GM12874 (cell line): ENCODE data around the gene MTA1.

Experiments used
- TF ChIP-seq, protein P1 (sequence below): IDR thresholded peaks from 2 replicates; pipeline ENCODE4 v1.5.1; 2011; ENCODE audit warnings: low read depth, mild to moderate bottlenecking, control low read depth, low read length, moderate library complexity; ENCODE audit not compliant: insufficient read depth

Gene MTA1

DNA sequence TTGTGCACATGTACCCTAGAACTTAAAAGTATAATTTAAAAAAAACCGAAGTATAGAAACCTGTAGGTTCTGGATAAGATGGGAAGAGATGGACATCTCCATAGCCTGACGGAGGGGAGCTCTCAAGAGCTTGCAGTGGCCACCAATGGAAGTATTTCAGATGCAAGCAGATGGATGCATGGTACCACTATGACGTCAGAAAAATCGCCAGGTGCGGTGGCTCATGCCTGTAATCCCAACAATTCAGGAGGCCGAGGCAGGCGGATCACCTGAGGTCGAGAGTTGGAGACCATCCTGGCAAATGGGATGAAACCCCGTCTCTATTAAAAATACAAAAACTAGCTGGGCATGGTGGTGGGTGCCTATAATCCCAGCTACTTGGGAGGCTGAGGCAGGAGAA is 17.9 kb upstream of the MTA1 start:
- TF ChIP-seq, protein P1, sequence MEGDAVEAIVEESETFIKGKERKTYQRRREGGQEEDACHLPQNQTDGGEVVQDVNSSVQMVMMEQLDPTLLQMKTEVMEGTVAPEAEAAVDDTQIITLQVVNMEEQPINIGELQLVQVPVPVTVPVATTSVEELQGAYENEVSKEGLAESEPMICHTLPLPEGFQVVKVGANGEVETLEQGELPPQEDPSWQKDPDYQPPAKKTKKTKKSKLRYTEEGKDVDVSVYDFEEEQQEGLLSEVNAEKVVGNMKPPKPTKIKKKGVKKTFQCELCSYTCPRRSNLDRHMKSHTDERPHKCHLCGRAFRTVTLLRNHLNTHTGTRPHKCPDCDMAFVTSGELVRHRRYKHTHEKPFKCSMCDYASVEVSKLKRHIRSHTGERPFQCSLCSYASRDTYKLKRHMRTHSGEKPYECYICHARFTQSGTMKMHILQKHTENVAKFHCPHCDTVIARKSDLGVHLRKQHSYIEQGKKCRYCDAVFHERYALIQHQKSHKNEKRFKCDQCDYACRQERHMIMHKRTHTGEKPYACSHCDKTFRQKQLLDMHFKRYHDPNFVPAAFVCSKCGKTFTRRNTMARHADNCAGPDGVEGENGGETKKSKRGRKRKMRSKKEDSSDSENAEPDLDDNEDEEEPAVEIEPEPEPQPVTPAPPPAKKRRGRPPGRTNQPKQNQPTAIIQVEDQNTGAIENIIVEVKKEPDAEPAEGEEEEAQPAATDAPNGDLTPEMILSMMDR, result no peak

DNA sequence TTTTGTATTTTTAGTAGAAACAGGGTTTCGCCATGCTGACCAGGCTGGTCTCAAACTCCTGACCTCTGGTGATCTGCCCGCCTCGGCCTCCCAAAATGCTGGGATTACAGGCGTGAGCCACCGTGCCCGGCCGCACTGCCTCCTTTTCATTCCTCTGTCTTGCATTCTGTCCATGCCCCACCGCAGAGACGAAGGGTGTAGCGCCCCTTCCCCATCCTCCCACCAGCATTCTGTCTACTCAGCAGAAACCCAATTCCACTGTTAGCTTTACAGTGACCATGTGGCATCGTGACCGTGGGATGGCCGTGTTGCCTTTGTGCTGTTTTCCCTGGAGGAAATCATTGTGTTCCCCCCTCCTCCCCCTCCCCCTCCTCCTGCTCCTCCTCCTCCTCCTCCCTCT is 11.0 kb upstream of the MTA1 start:
- TF ChIP-seq, protein P1, result no peak

DNA sequence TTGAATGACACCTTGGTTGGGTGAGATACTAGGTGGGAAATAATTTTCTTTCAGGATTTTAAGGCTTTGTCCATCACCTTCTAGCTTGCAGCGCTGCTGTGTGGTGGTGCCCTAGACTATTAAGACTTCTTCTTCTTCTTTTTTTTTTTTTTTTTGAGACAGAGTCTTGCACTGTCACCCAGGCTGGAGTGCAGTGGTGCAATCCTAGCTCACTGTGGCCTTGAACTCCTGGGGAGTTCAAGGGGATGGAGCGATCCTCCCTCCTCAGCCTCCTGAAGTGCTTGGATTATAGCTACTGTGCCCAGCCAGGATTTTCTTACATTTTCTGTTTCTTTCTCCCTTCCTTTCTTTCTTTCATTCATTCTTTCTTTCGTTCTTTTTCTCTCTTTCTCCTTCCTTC is 10.3 kb upstream of the MTA1 start:
- TF ChIP-seq, protein P1, result no peak

- TF ChIP-seq, protein P1, result no peak
Measured at GRCh38 chr14:105410642-105411016, 9.0 kb upstream of the MTA1 start.

GRCh38 chr14:105411017-105411941 is 8.3 kb upstream of the MTA1 start:
- TF ChIP-seq, protein P1, result no peak

GRCh38 chr14:105411985-105412770 is 7.4 kb upstream of the MTA1 start:
- TF ChIP-seq, protein P1, result no peak

DNA sequence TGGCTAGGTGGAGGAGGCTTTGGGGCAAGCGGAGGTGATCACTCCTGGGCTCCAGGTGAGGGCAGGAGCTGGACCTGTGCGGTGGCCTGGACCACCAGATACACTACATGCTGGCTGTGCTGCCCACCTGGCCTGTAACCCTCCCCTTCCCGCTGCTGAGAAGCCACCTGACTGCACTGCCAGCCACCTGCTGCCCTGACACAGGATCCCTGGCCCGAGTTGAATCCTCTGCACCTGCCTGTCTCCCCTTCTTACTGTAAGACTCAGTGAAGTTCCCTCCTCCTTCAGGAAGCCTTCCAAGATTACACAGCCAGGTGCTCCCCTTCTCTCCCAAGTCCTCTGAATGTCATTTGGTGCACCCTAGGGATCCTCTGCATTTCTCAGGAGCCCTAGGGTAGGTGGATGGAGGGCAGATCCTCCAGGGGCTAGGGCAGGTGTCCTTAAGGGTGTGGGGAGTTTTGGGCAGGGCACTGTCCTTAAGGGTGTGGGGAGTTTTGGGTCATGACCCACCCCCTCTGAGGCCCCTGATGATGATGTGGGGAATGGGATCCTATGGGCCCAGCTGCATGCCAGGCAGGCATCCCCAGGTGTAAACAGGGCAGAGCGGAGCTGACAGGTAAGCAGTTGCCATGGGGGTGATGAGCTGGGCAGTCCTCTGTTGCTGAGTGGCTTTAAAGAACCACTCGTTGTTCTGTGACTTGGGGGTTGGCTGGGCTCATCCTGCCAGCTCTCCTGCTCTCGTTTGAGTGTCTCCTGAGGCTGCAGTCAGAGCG is 6.7 kb upstream of the MTA1 start:
- TF ChIP-seq, protein P1, result no peak
